GM12878 (cell line): ENCODE measurements around the gene ZBTB49. TPM values are rescaled to one million over a fixed set of nuclear protein-coding genes. Genes with fewer than 3 reads are reported as not detected.

Experiments used
- ATAC-seq: fragments of 200-7000 bp; cut with Tn5 transposase; 3 replicates; pipeline ENCODE4 v1.9.1; 2020; ENCODE audit warnings: mild to moderate bottlenecking, moderate library complexity
- BruUV-seq: library from RNA; stranded (reverse); fragments of 400-500 nt; replicated peaks from 2 replicates; lab custom pipeline; 2021; lab: Mats Ljungman, UMichigan
- CTCF ChIA-PET: fragments of 300-600 bp; sonication (Branson Sonifier 250); formaldehyde crosslinking; extraction: SDS; loops from one replicate; lab custom pipeline; 2021; ENCODE audit warnings: inconsistent platforms; lab: Yijun Ruan, JAX
- POLR2A ChIA-PET: fragments of 350-600 bp; formaldehyde crosslinking; extraction: SDS; loops from one replicate; lab custom pipeline; 2021; ENCODE audit warnings: inconsistent platforms; lab: Charles Lee
- RAD21 ChIA-PET: fragments of 300-600 bp; sonication (Branson Sonifier 250); formaldehyde crosslinking; loops from one replicate; lab custom pipeline; 2023; ENCODE audit warnings: antibody characterized with exemption; ENCODE audit not compliant: unreplicated experiment; lab: Charles Lee
- SMC1A ChIA-PET: fragments of 300-600 bp; sonication (Branson Sonifier 250); formaldehyde crosslinking; loops from one replicate; lab custom pipeline; 2023; ENCODE audit not compliant: unreplicated experiment, uncharacterized antibody; lab: Charles Lee
- DNase-seq: peaks from one replicate; pipeline ENCODE4 v3.0.0-alpha.2; 2011; ENCODE audit warnings: low read depth, low spot score
- FAIRE-seq: peaks from 3 replicates; lab custom pipeline; 2011; peaks lifted over from hg19 to GRCh38; lab: Jason Lieb, UNC
- H2AFZ ChIP-seq: 2 replicates; pipeline ENCODE4 v1.6.0; 2011; ENCODE audit warnings: low read depth, low read length, control low read depth; ENCODE audit not compliant: control insufficient read depth
- H3K27ac ChIP-seq: 2 replicates; pipeline ENCODE4 v1.5.1; 2011; ENCODE audit warnings: control low read depth; ENCODE audit not compliant: control insufficient read depth, insufficient read depth
- H3K27me3 ChIP-seq, 2 experiments: replicated peaks in 1 of 2; 2 replicates each; pipeline versions ENCODE4 v1.6.0 to v1.6.1; 2011; ENCODE audit warnings: low read length in 1 of 2; ENCODE audit not compliant: control insufficient read depth in 2 of 2, insufficient read depth in 2 of 2
- H3K36me3 ChIP-seq, 2 experiments: 2 replicates each; pipeline ENCODE4 v1.5.1; 2011; ENCODE audit warnings: low read length in 1 of 2; ENCODE audit not compliant: control insufficient read depth in 2 of 2, insufficient read depth in 2 of 2
- H3K4me1 ChIP-seq: 2 replicates; pipeline ENCODE4 v1.6.1; 2011; ENCODE audit warnings: mild to moderate bottlenecking, low read length, moderate library complexity, mixed read lengths; ENCODE audit not compliant: control insufficient read depth, insufficient read depth
- H3K4me2 ChIP-seq: 2 replicates; pipeline ENCODE4 v1.6.0; 2011; ENCODE audit warnings: control low read depth; ENCODE audit not compliant: control insufficient read depth, insufficient read depth
- H3K4me3 ChIP-seq: fragments of 200-600 bp; sonication (generic); 2 replicates; pipeline ENCODE4 v1.5.1; 2016
- H3K79me2 ChIP-seq: 2 replicates; pipeline ENCODE4 v1.6.0; 2011; ENCODE audit warnings: low read length; ENCODE audit not compliant: control insufficient read depth, insufficient read depth
- H3K9ac ChIP-seq: 2 replicates; pipeline ENCODE4 v1.8.0; 2011; ENCODE audit warnings: low read length, control low read depth, mixed read lengths; ENCODE audit not compliant: control insufficient read depth, insufficient read depth
- H3K9me3 ChIP-seq: replicated peaks from 3 replicates; pipeline ENCODE4 v1.5.1; 2011; ENCODE audit warnings: mild to moderate bottlenecking, low read length; ENCODE audit not compliant: control insufficient read depth, insufficient read depth
- H4K20me1 ChIP-seq: 2 replicates; pipeline ENCODE4 v1.6.0; 2011; ENCODE audit not compliant: control insufficient read depth, insufficient read depth
- BRCA1 ChIP-seq: IDR thresholded peaks from 2 replicates; pipeline ENCODE4 v1.6.1; 2011; ENCODE audit warnings: low read depth, low read length, improper control_type of control experiment
- CBX5 ChIP-seq: sonication (generic); IDR thresholded peaks from 2 replicates; pipeline ENCODE4 v1.6.1; 2016; ENCODE audit warnings: low read depth, moderate library complexity, mild to moderate bottlenecking, inconsistent platforms
- CEBPB ChIP-seq, 2 experiments: fragments of 150-350 bp in 1 of 2; IDR thresholded peaks; 2 replicates each; pipeline ENCODE4 v1.6.1; 2012 to 2014; ENCODE audit warnings: low read depth in 2 of 2, low read length in 2 of 2, borderline replicate concordance in 1 of 2, inconsistent platforms in 1 of 2
- EED ChIP-seq: sonication (generic); IDR thresholded peaks from 2 replicates; pipeline ENCODE4 v1.6.1; 2016; ENCODE audit warnings: antibody characterized with exemption, low read depth
- EZH2 ChIP-seq: IDR thresholded peaks from 2 replicates; pipeline ENCODE4 v1.6.1; 2012; ENCODE audit warnings: low read depth, mild to moderate bottlenecking, control low read depth, inconsistent platforms, low read length, borderline replicate concordance; ENCODE audit not compliant: control insufficient read depth
- FOXM1 ChIP-seq: IDR thresholded peaks from 2 replicates; pipeline ENCODE4 v1.6.1; 2012; ENCODE audit warnings: low read depth, mild to moderate bottlenecking, inconsistent platforms, low read length, moderate library complexity
- HCFC1 ChIP-seq: fragments of 150-350 bp; IDR thresholded peaks from 2 replicates; pipeline ENCODE4 v1.6.1; 2014; ENCODE audit warnings: low read length
- POU2F2 ChIP-seq: IDR thresholded peaks from 3 replicates; pipeline ENCODE4 v1.6.1; 2011; ENCODE audit warnings: low read depth, mild to moderate bottlenecking, low read length, borderline replicate concordance
- RBBP5 ChIP-seq: fragments of 200-600 bp; sonication (generic); conservative IDR thresholded peaks from 2 replicates; pipeline ENCODE4 v1.6.1; 2016
- SMAD1 ChIP-seq: fragments of 450-650 bp; IDR thresholded peaks from 2 replicates; pipeline ENCODE4 v1.6.1; 2018; ENCODE audit warnings: mild to moderate bottlenecking, low read depth; ENCODE audit not compliant: partially characterized antibody
- STAT3 ChIP-seq: IDR thresholded peaks from 2 replicates; pipeline ENCODE4 v1.6.1; 2011; ENCODE audit warnings: low read depth, low read length, improper control_type of control experiment
- TAF1 ChIP-seq: IDR thresholded peaks from 2 replicates; pipeline ENCODE4 v1.6.1; 2011; ENCODE audit warnings: mild to moderate bottlenecking, low read depth, low read length, borderline replicate concordance
- TBL1XR1 ChIP-seq: IDR thresholded peaks from 2 replicates; pipeline ENCODE4 v1.6.1; 2012; ENCODE audit warnings: low read depth, low read length, improper control_type of control experiment
- TCF3 ChIP-seq: IDR thresholded peaks from 2 replicates; pipeline ENCODE4 v1.6.1; 2012; ENCODE audit warnings: low read depth, mild to moderate bottlenecking, low read length, borderline replicate concordance; ENCODE audit not compliant: insufficient read depth
- WRNIP1 ChIP-seq: IDR thresholded peaks from 2 replicates; pipeline ENCODE4 v1.6.1; 2011; ENCODE audit warnings: low read depth, low read length, improper control_type of control experiment, borderline replicate concordance
- WGBS: methylation state at CpG from one replicate; pipeline ENCODE4 v1.1.6; 2016; ENCODE audit warnings: low lambda C conversion rate; ENCODE audit not compliant: insufficient replicate concordance, insufficient coverage; ENCODE audit errors: missing lambda C conversion rate; 5-methylcytosine and 5-hydroxymethylcytosine counted together
- in situ Hi-C: fragments of 300-500 bp; cut with MboI; formaldehyde crosslinking; loops from 9 replicates; pipeline ENCODE4 v1.14.3; 2018; ENCODE audit warnings: mixed read lengths
- intact Hi-C: fragments of 100-400 bp; cut with micrococcal nuclease; formaldehyde crosslinking; loops from one replicate; pipeline ENCODE4 v1.14.2; 2022; ENCODE audit not compliant: unreplicated experiment
- polyA plus RNA-seq, 11 experiments: library from polyadenylated mRNA; depleted of rRNA in 4 of 11; unstranded in 6 of 11; stranded (reverse) in 5 of 11; fragments of >200 nt; fragmentation: Nextera tagmentation in 4 of 11; fragmentation: Illumina TruSeq in 1 of 11; extraction: Ambion mirVana in 4 of 11; extraction: Trizol in 1 of 11; gene quantifications; 1 replicate in 1 of 11; 2 replicates in 10 of 11; pipeline versions ENCODE4 v1.2.1 to v1.2.3, GENCODE V29; 2011 to 2016; ENCODE audit warnings: inconsistent platforms in 2 of 11, missing spikeins in 2 of 11, low read depth in 1 of 11
- total RNA-seq, 4 experiments: library from RNA; depleted of rRNA in 3 of 4; stranded (reverse); fragments of >200 nt in 3 of 4; fragmentation: Illumina TruSeq in 1 of 4; extraction: Trizol in 1 of 4; gene quantifications; 2 replicates each; pipeline versions ENCODE4 v1.2.1 to v1.2.3, GENCODE V29; 2013 to 2021
- TF ChIP-seq, protein P1 (sequence below): IDR thresholded peaks from 2 replicates; pipeline ENCODE4 v1.6.1; 2012; ENCODE audit warnings: mild to moderate bottlenecking, low read depth, low read length
- TF ChIP-seq, protein P2 (sequence below): IDR thresholded peaks from 2 replicates; pipeline ENCODE4 v1.6.1; 2011; ENCODE audit warnings: mild to moderate bottlenecking, low read depth, low read length, moderate library complexity; ENCODE audit not compliant: insufficient replicate concordance
- TF ChIP-seq, protein P3 (sequence below): fragments of 450-650 bp; IDR thresholded peaks from 2 replicates; pipeline ENCODE4 v1.6.1; 2016; ENCODE audit warnings: mild to moderate bottlenecking

ZBTB49 gene
- total and polyA plus RNA-seq, 10 of the 15 experiments (the other 5 are each of a cell fraction or from before 2014, with no cell fraction given): 0.37 to 4.8 (median 4.1) TPM

DNA sequence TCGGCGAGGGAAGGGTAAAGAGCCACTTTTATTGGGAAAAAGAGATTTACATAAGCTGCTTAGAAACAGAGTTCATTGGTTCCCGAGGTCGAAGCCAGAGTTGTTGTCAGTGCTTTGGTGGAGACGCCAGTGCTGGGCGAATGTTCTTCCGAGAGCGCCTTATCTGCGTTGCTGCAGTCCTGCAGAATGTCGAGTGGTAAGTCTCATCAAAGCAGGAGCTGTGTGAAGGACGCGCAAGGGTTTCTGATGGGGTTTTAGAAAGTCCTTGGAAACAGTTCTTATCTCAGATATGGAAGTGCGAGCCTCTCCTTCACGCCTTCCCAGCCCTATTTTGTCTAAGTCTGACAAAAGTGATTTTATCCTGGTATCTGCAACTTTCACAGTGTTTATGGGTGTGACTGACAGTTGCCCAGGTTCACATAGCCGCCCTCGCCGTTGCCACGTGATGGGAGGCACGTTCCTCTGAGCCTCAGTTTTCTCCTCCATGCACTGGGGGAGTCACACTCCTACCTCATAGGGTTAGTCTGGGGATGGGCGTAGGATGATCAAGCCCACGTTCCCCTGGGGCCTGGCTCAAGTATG, 49.5 kb downstream of the ZBTB49 start:
- Histone ChIP-seq H3K79me2 (no peaks in the 10 kb centered on the region), H3K4me3 (no peak overlapping the region), H3K27ac (no peak overlapping the region), H3K9ac (no peak overlapping the region), H4K20me1 (no peaks in the 10 kb centered on the region), H3K4me1 (peaks cover 5% of the 10 kb centered on the region), H3K4me2 (no peak overlapping the region), H2AFZ (no peak overlapping the region), H3K36me3 (no peaks in the 10 kb centered on the region), H3K27me3 (no peaks in the 10 kb centered on the region), H3K9me3 (no peaks in the 10 kb centered on the region)
- CTCF ChIA-PET: interaction anchor here (0.6 to 2.1 kb wide), 3 partner anchors 80 to 724 kb away, joined by 3 to 7 read pairs (median 4); no protein-coding TSS in a partner anchor
- POLR2A ChIA-PET: no interaction called here
- in situ Hi-C loops: loop anchor here (5.0 to 25.0 kb wide), 2 partner anchors 87 to 352 kb away; no protein-coding TSS in a partner anchor
- no peak for FAIRE-seq
- 61% methylated on average over 21 of the region's 21 CpGs for WGBS
- SMC1A ChIA-PET: no interaction called here
- no TSS peak for BruUV-seq
- DNase-seq: no peak
- RAD21 ChIA-PET: no interaction called here
- TF ChIP-seq, protein P1, sequence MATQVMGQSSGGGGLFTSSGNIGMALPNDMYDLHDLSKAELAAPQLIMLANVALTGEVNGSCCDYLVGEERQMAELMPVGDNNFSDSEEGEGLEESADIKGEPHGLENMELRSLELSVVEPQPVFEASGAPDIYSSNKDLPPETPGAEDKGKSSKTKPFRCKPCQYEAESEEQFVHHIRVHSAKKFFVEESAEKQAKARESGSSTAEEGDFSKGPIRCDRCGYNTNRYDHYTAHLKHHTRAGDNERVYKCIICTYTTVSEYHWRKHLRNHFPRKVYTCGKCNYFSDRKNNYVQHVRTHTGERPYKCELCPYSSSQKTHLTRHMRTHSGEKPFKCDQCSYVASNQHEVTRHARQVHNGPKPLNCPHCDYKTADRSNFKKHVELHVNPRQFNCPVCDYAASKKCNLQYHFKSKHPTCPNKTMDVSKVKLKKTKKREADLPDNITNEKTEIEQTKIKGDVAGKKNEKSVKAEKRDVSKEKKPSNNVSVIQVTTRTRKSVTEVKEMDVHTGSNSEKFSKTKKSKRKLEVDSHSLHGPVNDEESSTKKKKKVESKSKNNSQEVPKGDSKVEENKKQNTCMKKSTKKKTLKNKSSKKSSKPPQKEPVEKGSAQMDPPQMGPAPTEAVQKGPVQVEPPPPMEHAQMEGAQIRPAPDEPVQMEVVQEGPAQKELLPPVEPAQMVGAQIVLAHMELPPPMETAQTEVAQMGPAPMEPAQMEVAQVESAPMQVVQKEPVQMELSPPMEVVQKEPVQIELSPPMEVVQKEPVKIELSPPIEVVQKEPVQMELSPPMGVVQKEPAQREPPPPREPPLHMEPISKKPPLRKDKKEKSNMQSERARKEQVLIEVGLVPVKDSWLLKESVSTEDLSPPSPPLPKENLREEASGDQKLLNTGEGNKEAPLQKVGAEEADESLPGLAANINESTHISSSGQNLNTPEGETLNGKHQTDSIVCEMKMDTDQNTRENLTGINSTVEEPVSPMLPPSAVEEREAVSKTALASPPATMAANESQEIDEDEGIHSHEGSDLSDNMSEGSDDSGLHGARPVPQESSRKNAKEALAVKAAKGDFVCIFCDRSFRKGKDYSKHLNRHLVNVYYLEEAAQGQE: no peak
- TF ChIP-seq WRNIP1 (no peak), EZH2 (no peak), CBX5 (no peak), STAT3 (no peak), BRCA1 (no peak), SMAD1 (no peak), CEBPB (IDR thresholded peaks at IDR 0.05; ENCODE audit: borderline replicate concordance in 1 of 2, low read depth in 2 of 2, low read length in 2 of 2) (no peak), TBL1XR1 (no peak), POU2F2 (no peak), EED (no peak), TCF3 (no peak), HCFC1 (no peak), FOXM1 (no peak), TAF1 (no peak), RBBP5 (no peak)
- TF ChIP-seq, protein P2, sequence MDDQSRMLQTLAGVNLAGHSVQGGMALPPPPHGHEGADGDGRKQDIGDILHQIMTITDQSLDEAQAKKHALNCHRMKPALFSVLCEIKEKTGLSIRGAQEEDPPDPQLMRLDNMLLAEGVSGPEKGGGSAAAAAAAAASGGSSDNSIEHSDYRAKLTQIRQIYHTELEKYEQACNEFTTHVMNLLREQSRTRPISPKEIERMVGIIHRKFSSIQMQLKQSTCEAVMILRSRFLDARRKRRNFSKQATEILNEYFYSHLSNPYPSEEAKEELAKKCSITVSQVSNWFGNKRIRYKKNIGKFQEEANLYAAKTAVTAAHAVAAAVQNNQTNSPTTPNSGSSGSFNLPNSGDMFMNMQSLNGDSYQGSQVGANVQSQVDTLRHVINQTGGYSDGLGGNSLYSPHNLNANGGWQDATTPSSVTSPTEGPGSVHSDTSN: no peak
- TF ChIP-seq, protein P3, sequence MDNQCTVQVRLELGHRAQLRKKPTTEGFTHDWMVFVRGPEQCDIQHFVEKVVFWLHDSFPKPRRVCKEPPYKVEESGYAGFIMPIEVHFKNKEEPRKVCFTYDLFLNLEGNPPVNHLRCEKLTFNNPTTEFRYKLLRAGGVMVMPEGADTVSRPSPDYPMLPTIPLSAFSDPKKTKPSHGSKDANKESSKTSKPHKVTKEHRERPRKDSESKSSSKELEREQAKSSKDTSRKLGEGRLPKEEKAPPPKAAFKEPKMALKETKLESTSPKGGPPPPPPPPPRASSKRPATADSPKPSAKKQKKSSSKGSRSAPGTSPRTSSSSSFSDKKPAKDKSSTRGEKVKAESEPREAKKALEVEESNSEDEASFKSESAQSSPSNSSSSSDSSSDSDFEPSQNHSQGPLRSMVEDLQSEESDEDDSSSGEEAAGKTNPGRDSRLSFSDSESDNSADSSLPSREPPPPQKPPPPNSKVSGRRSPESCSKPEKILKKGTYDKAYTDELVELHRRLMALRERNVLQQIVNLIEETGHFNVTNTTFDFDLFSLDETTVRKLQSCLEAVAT: no peak
- TF ChIP-seq, all 136 proteins: peak for 0
- intact Hi-C loops: no loop called here
- no peak for ATAC-seq
